CD1c-positive myeloid dendritic cell (primary cell): ENCODE measurements around the gene HDHD3.
A peak's percentile ranks its signal among the peaks of the same experiment; 100 is the strongest.
"Not testable (repeated sequence)": the region's sequence is repeated elsewhere in the genome, so short reads cannot be mapped to it uniquely, and the experiment has no call there.

Experiments used
- DNase-seq: peaks from one replicate; pipeline ENCODE4 v3.0.0-alpha.2; 2016; ENCODE audit errors: extremely low spot score

The HDHD3 gene, protein sequence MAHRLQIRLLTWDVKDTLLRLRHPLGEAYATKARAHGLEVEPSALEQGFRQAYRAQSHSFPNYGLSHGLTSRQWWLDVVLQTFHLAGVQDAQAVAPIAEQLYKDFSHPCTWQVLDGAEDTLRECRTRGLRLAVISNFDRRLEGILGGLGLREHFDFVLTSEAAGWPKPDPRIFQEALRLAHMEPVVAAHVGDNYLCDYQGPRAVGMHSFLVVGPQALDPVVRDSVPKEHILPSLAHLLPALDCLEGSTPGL

DNA sequence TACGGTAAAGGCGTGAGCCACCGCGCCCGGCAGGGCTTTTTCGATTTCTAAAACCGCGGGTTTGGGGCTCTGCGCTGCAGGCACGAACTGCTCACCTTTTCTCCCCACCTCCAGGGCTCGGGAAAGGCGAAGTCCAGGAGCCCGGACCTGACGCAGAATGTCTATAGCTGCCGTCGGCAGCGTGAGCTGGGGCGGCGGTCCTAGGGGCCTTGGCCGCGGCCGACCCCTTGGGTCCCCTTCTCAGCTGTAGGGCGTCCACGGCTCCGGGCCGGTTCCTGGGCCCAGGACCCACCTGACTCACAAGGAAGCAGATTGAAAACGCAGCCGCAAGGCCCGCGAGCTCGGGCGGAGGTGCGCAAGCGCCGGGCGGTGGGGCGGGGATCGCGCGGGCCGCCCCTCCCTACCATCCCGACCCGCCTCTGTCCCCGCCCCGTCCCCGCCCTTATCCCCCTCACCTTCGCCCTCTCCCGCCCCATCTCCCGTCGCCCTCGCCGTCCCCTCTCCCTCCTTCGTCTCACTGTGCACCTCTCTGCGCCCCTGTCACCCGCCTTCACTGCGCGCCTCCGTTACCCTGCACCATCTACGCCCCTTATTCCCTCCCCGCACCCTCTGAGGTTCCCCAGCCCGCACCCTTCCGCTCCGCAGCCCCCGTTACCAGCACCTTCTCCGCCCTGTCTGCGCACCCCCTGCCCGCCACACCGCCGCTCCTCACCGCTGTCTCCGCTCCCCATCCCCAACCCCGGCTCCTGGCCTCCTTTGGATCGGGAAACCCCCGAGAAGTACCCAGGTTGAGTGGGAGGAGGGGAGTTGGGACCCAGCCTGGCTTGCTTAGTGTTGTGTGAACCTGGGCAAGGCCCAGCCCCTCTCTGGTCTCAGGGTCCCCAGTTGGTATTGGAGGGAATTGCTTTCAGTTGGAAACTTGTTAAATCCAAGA is at the start of gene HDHD3:
HDHD3 (minus strand) TSS at position 353 of the 934 bp plus-strand sequence. CDS start 2,632 bp downstream, outside the sequence.
- peak; percentile 52 for DNase-seq

DNA sequence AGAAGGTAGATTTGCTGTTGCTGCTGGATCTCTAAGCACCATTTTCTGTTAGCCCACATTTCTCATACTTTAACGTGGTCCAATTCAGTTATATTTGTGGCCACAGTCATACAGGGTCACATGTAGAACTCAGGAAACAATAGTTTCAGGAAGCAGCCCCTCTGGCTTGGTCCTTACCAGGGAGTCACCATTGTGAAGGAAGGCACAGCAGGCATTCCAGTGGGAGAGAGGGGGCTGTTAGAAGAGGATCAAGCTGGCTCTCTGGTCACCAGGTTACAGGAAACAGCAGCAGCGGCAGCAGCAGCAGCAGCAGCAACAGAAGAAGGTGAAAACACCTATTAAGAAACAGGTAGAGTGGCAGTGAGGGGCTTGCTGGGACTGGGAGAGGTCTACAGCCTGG is 48.3 kb upstream of the HDHD3 start:
- no peak for DNase-seq

DNA sequence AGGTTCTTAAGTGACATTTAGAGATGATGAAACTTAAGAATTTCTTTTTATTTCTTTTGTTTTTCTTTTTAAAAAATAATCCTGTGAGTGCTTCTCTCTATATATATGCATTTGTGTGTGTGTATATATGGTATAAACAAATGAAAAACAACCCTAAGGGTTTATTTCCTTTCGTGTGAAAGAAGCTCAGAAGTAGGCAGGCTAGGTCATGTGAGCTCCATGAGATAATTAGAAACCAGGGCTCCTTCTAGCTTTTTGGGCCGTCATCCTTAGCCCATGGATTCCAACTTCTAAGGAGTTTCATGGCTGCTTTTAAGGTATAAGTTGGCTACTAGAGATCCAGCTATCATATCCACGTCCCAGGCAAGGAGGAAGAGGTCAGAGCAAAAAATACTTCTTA is 44.9 kb upstream of the HDHD3 start:
- DNase-seq, result no peak

DNA sequence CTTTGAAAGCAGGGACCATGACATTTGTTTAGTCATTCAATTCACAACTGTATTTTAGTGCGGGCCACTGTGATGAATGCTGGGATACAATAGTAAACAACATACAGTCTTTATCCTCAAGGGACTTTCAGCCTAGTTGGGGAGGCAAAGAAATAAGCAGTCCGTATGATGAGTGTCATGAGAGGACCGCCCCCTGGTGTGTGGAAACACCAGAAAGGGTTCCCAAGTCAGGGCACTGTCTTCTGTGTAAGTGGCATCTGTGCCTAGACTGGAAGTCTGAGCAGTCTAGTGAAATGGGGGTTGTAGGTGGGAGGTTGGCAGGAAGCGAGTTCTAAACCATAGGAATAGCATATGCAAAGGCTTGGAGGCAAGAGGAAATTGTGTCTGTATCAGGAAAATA is 40.6 kb upstream of the HDHD3 start:
- DNase-seq, result no peak

DNA sequence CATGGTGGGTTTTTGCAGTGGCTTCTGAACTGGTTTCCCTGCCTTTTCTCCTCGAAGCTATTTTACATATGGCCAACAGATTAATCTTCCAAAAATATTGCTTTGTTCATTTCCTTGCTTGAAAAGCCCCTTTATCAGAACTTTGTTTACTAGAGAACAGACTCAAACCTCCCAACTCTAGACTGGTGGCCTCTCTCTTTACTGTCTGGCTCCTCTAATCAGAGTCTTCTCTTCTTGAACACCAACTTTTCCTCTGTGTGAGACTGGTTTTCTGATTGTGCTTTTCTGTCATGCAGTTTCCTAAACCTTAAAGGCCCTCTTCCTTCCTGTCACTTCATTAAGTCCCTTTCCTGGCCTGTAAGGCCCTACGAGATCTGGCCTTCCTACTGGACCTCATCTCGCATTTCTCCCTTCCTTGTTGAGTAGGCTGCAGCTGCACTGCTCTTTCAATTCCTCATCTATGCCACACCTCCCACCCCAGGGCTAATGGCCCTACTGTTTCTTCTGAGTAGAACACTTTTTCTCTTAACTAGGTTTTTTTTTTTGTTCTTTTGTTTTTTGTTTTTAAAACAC is 39.4 kb upstream of the HDHD3 start:
- peak; percentile 77 for DNase-seq

DNA sequence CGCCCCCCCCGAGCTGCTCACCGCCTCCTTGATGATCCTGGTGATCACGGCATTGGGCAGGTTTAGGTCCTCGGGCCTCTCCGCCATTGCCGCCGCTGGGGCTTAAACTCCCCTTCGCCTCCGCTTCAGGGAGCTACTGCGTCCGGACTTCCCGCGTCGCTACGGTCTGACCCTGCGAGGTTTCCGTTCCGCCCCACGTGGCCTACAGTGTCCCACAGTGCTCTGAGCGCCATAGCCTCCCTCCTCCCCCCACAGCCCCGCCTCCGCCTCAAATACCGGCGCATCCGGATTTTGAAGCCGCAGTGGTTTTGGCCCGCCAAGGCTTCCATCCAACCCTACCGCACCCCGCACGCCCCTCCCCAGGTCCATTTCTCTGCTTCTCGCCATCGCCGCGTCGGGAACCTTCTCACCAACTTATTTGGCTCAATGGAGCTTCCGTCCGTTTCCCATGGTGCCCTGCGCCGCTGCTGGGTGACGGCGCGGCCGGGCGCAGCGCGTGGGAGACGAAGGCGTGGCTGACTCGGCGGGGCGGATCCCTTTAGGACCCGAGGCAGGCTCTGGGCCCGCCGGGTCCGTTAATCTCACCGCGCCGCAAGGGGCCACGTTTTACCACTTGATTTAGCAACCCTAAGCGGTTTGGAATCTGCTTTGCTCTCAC is 33.5 kb upstream of the HDHD3 start, which contains the start of the genes C9orf43 and POLE3:
C9orf43 (plus strand) TSS at position 541 of the 658 bp plus-strand sequence. CDS start 2,747 bp downstream, outside the sequence.
POLE3 (minus strand) TSS at position 469 of the 658 bp plus-strand sequence; CDS start at position 87, 382 bp downstream.
- peak; percentile 98 for DNase-seq

DNA sequence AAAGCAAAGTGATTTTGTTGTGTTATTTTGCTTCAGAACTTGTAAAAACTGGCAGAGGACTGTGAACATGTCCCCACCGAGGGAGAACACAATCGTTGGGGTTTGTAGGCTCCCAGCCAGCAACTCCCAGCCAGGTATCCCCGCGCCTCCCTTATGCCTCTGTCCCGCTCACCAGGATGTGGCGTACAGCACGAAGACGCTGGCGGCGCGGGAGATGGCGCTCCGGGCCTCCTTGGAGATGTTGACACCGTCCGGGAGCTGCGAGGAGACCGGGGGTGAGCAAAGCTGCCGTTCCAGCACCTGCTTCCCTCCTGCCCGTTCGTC is 33.1 kb upstream of the HDHD3 start:
- DNase-seq, result no peak

DNA sequence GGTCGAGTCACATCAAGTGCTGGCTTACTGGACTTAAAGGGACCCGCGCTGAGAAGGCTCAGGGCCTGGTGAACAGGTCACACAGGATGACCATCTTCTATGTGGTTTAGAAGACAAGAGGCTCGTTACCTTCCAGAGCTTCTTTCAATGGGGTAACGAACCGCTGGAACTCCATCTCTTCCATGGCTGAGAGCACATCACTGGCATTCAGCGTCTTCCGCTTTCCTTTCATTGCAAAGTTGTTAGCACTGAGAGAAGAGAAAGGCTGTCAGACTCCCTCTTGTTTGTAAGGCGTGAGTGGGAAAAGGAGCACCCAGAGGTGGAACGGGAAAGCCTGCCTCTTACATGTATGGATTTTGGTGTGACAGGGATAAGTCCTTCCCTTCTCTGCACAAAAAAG is 32.7 kb upstream of the HDHD3 start:
- DNase-seq, result no peak

DNA sequence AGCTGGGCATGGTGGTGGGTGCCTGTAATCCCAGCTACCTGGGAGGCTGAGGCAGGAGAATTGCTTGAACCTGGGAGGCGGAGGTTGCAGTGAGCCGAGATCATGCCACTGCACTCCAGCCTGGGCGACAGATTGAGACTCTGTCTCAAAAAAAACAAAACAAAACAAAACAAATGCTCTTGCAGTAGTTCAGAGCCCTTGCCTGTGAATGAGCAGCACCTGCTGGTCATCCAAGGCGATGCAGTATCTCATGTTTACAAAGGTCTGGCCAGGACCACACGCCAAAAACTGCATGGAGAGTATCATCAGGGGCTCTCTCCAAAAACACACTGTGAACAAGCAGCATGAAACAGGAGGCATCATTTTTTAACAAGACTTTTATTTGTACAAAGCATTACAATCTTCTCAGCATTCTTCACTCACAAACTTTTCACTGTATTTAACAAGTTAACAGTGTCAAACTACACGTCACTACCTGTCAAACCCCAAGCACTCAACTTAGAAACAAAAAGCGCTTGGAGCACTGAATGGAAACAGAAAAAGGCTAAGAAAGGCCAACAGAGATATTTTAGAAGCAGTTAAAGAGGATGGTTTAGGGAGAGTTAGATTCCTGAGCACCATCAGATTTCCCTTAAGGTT is 30.2 kb upstream of the HDHD3 start:
- peak; percentile 72 for DNase-seq

DNA sequence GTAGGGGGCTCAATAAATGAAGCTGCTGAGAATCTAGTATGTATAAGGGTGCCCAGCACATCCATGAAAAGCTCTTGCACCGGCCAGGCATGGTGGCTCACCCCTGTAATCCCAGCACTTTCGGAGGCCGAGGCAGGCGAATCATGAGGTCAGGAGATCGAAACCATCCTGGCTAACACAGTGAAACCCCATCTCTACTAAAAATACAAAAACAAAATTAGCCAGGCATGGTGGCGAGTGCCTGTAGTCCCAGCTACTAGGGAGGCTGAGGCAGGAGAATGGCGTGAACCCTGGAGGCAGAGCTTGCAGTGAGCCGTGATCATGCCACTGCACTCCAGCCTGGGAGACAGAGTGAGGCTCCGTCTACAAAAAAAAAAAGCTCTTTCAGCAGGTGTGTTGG is 29.6 kb upstream of the HDHD3 start:
- not testable (repeated sequence) for DNase-seq

DNA sequence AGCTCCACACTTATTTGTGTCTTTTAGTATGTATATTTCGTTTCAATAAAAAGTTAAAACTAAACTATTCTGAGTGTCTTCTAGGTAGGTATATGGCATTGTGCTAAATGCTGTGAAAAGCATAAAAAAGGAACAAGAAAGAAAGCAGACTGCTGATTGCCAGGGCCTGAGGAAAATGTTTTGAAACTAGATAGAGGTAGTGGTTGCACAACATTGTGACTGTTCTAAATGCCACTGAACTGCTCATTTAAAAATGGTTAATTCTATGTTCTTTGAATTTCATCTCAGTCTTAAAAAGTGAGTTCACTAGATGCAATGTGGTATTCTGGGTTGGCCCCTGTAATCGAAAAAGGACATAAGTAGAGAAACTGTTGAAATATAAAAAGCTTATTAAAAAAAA is 26.9 kb upstream of the HDHD3 start:
- peak; percentile 72 for DNase-seq

DNA sequence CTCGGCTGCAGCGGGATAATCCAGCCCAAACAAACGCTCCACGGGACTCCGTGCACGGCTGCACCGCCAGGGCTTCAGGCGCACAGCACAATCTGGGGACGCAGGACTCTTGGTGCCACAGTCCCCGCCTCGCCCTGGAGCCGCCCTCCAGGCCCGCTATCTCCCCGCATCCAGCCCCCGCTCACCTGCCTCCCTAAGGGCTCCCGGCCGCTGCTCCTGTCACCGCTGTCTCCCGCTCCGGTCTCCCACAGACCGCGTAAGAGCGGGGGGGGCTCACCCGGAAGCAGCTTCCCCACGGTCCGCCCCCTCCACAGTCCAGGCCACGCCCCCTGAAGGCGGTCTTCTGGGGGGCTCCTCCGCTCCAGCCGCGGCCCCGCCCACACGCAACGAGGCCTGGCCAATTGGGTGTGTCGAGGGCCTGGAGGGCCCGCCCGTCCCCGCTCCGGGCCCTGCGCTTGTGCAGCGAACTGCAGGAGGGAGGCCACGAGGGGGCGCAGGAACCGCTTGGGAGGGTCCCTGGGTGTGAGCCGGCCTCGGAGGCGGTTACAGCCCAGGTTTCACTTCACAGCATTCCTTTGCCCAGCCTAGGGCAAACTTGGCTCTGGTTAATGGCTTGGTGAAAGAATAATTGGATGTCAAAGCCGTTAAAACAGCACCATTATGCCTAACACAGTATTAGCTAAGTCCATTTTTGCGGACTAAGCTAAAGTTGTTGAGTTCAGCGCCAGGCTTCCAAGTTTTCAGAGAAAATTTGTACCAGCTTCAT is 24.4 kb upstream of the HDHD3 start, which contains the start of gene ALAD:
ALAD (minus strand) TSS at position 258 of the 766 bp plus-strand sequence. CDS start 7,725 bp downstream, outside the sequence.
- peak; percentile 100 for DNase-seq

DNA sequence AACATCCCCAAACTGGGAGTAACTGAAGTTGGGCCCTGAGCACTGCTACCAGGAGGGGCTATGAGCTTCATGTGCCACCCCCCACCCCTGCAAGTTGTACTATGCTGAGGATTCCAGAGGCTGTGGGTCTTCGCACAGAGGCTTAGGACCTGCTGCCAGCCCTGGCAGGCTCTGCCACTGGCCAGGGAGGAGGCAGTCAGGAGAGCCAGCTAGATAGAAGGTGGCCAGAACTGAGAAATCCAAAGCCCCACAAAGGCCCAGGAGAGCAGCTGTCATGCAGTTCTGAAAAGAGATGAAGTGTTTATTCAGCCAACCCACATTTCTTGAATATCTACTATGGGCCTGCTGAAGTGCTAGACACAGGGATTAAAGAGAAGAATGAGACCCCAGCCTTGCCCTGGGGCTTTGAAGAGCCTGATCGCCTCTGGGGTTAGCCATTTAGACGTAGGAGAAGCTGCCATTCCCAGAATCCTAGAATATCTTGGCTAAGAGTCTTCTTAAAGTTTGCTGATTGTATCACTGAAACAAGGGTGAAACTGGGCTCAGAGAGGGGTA is 22.9 kb upstream of the HDHD3 start:
- DNase-seq, result no peak

DNA sequence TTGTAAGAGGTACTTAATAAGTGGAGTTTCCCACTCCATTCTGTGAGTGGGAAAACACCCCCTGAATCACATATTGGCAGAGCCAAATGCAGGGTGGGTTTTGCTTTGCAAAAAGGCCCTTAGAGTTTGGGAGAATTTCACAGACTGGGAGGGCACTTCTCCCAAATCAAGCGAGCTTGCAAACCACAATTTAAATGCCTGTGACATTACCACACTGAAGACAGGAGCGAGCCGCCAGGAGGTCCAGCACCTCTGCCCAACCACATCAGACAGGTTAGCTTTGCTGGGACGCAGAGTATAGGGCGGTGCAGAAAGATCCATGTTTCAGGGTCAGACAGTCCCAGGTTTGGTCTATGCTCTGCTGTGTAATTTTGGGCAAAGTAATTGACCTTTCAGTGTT is 22.0 kb upstream of the HDHD3 start:
- DNase-seq, result no peak

DNA sequence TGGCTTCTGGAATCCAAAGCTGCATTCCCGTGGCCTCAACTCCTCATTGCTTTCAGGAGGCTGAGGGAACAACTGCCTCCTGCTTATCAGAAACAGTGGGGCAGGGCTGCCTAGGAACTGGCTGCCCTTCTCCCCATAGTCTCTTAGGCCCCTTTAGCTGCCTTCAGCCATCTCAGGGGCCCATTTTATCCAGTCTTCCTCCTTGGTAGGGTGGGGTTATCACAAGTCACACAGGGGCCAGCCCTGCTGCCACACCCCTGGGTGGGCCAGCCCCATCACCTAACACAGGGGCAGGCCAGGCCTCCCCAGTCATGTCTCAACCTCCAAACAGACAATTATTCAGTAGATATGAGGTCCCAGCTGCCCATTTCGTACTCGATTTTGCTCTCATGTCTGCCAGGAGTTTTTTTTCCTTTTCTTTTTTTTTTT is 20.4 kb upstream of the HDHD3 start:
- DNase-seq, result no peak

DNA sequence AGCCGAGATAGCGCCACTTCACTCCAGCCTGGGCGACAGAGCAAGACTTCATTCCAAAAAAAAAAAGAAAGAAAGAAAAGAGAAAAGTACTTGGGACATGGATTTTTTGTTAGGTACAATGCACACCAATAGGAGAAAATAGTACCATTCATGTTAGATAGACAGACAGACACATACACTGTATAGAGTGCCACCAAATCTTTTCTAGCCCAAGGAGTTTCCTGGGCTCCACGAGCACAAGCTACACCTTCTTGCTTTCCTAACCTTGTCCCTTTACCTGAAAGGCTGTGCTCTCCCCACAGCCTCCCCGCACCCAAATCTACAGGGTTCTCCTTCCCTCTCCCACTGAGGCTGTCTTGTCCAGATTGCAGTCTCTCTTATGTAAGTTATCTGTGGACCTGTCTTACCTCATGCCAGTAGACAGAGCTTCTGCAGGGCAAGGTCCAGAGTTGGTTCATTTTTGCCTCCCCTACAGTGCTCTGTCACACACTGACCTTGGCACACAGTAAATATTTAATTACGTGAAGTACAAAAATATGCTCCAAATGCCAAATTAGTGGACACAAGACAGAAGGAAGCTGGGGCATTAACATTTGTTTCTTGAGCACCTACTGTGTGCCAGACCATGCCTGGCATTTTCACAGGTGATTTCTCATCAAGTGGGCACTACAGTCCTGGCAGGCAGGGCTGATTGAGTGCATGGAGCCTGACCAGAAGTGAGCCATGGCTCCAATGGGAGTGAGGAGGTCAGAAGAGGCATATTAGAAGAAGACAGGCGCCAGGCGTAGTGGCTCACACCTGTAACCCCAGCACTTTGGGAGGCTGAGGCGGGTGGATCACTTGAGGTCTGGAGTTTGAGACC is 18.4 kb upstream of the HDHD3 start:
- DNase-seq, result no peak

DNA sequence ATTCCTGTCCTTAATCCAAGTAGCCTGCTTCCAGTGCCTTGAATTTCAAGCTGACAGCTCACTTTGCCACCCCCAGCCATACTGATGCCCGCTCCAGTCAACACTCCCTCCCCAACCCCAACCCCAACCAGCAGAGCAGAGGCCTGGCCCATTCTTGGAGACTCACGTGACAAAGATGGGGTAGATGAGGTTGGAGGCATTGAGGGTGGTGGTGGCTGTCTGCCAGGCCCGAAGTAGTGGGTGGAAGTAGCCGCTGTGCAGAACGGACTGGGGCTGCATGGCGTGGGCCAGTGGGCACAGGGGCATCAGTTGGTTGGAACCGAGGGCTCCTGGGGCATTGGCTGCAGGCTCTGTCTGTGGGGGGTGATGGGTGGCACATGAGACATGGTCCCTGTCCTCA is 16.5 kb upstream of the HDHD3 start:
- no peak for DNase-seq

DNA sequence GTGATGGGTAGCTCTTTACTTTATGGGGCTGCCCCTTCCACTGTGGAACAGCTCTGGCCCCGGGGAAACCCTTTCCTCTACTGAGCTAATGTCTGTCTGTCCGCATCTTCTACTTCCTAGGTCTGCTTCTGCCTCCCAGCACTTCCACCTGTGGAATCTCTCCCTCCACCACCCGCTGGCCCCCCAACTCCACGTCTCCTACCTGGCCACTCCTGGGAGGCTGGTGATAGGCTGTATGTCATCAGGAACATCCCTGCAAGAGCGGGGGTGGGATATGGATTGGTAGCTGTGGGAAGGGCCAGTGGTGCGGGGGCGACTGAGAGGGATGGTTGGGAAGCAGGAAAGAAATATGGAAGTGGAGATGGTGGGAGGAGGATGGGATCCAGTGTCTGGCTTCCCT is 15.1 kb upstream of the HDHD3 start:
- no peak for DNase-seq
